ENCODE measurements around the gene IL1RL2. TPM values are rescaled to one million over a fixed set of nuclear protein-coding genes. Genes with fewer than 3 reads are reported as not detected.

IL1RL2 gene
- total RNA-seq, 1 donor from 2014 or later: 5.2 TPM

DNA sequence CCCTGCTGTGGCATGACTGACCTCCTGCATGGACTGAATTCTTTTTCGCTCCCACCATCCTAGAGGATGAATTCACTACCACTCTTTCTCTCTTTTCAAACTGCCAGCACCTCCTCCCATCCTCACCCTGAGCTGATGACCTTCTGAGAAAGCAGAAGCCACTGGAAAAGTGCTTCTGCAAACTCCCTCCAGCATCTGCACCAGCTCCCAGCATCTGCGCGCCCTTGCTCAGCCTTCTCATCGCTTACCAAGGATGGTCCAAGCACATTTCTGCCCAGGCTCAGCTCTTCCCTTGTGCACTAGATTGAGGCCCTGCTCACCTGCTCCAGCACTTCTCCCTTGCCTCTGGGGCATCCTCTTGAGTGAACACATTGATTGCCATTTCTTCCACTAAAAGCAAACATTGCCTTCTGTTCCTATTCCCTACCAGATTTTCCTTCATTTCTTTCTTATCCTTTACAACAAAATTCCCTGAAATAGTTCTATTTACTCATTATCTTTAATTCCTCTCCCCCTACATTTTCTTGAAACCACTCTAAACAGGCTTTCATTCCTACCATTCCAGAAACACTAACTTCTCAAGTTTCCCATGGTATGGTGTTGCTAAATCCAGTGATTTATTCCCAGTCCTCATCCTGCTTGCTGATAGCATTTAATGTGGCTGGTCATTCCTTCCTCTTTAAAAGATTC lies 81.8 kb downstream of the IL1RL2 start:
- DNase-seq (ENCODE audit: extremely low spot score in 2 of 2): no peak
- Histone ChIP-seq H3K4me3 (no peak overlapping the region), H3K4me1 (peaks cover 12% of the 10 kb centered on the region), H3K27me3 (no peaks in the 10 kb centered on the region), H3K27ac (peak overlapping the region; percentile 20), H3K9me3 (no peaks in the 10 kb centered on the region), H3K36me3 (no peaks in the 10 kb centered on the region)
- intact Hi-C loops (cut with DNase I): no loop called here
- TF ChIP-seq, protein P1, sequence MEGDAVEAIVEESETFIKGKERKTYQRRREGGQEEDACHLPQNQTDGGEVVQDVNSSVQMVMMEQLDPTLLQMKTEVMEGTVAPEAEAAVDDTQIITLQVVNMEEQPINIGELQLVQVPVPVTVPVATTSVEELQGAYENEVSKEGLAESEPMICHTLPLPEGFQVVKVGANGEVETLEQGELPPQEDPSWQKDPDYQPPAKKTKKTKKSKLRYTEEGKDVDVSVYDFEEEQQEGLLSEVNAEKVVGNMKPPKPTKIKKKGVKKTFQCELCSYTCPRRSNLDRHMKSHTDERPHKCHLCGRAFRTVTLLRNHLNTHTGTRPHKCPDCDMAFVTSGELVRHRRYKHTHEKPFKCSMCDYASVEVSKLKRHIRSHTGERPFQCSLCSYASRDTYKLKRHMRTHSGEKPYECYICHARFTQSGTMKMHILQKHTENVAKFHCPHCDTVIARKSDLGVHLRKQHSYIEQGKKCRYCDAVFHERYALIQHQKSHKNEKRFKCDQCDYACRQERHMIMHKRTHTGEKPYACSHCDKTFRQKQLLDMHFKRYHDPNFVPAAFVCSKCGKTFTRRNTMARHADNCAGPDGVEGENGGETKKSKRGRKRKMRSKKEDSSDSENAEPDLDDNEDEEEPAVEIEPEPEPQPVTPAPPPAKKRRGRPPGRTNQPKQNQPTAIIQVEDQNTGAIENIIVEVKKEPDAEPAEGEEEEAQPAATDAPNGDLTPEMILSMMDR (IDR thresholded peaks at IDR 0.05): no peak
- TF ChIP-seq POLR2AphosphoS5 (IDR thresholded peaks at IDR 0.05; ENCODE audit: insufficient read depth in 1 of 2, low read depth in 1 of 2): no peak
- no peak for TF ChIP-seq POLR2A (IDR thresholded peaks at IDR 0.05)

DNA sequence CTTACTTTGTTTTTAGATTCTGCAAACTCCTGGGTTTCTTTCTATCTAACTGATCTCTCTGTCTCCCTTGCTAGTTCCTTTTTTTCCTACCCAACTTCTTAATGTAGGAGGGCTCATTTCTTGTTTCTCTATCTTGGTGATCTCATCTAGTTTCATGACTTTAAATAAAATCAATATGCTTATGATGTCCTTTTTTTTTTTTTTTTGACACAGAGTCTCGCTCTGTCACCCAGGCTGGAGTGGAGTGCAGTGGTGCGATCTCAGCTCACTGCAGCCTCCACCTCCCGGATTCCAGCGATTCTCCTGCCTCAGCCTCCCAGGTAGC lies 82.3 kb downstream of the IL1RL2 start:
- Histone ChIP-seq H3K36me3 (no peaks in the 10 kb centered on the region), H3K9me3 (no peaks in the 10 kb centered on the region), H3K4me1 (peaks cover 12% of the 10 kb centered on the region), H3K4me3 (no peak overlapping the region), H3K27me3 (no peaks in the 10 kb centered on the region), H3K27ac (peak overlapping the region; percentile 24)
- intact Hi-C loops (cut with DNase I): no loop called here
- TF ChIP-seq, protein P1 (IDR thresholded peaks at IDR 0.05): no peak
- TF ChIP-seq POLR2AphosphoS5 (IDR thresholded peaks at IDR 0.05; ENCODE audit: insufficient read depth in 1 of 2, low read depth in 1 of 2) (no peak), POLR2A (IDR thresholded peaks at IDR 0.05) (no peak)
- DNase-seq (ENCODE audit: extremely low spot score in 2 of 2): no peak

DNA sequence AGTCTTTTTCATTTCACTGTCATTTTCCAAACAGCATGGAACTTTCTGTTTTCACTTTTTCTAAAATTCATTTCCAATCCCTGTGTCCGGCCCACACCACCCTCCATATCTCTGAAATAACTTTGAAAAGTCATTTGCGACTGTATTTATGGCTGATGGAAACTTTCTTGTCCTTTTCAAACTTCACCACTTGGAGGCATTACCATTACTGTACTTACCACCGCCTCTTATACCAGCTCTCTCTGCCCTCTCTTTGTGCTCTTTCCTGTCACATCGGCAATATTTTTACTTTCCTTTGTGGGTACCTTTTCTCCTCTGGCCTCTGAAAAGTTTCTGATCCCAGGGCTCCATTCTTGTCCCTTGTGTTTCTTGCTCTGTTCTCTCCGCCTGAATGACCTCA lies 85.0 kb downstream of the IL1RL2 start:
- DNase-seq (ENCODE audit: extremely low spot score in 2 of 2): no peak
- no peaks in the 10 kb centered on the region for H3K36me3 ChIP-seq
- peaks cover 12% of the 10 kb centered on the region for H3K4me1 ChIP-seq
- H3K27ac ChIP-seq: no peak overlapping the region
- intact Hi-C loops (cut with DNase I): no loop called here
- TF ChIP-seq POLR2A (IDR thresholded peaks at IDR 0.05) (no peak), POLR2AphosphoS5 (IDR thresholded peaks at IDR 0.05; ENCODE audit: insufficient read depth in 1 of 2, low read depth in 1 of 2) (no peak)
- TF ChIP-seq, protein P1 (IDR thresholded peaks at IDR 0.05): no peak
- no peaks in the 10 kb centered on the region for H3K9me3 ChIP-seq
- H3K27me3 ChIP-seq: no peaks in the 10 kb centered on the region
- H3K4me3 ChIP-seq: no peak overlapping the region

DNA sequence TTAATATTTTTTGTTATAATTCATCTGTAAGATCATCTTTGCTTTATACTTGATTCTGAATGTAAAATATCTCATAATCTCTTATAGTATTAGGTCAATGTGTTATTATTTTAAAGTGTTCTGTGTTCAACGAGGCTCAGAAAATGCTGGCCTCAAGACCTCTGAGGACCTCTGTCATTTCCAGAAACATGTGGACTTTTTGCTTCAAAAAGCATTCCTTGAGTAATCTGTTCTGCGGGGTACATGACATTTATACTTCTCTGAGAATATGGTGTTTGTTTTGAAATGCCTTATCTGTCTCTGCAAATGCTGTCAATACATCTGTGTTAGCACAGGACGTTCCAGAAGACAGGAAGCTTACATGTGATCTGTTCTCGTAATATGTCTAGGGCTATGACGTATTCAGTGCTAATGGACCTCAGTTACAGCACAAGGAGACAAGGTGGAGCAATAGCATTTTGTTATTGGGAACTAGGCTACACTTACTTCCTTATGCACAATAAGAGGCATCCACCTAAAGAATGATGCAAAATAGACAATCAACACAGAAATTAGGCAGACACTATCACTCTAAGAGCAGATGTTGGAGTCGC lies 86.9 kb downstream of the IL1RL2 start:
- Histone ChIP-seq H3K9me3 (no peaks in the 10 kb centered on the region), H3K36me3 (no peaks in the 10 kb centered on the region), H3K4me3 (no peak overlapping the region), H3K4me1 (peaks cover under 1% of the 10 kb centered on the region), H3K27ac (no peak overlapping the region), H3K27me3 (no peaks in the 10 kb centered on the region)
- TF ChIP-seq POLR2A (IDR thresholded peaks at IDR 0.05) (no peak), POLR2AphosphoS5 (IDR thresholded peaks at IDR 0.05; ENCODE audit: insufficient read depth in 1 of 2, low read depth in 1 of 2) (no peak)
- TF ChIP-seq, protein P1 (IDR thresholded peaks at IDR 0.05): no peak
- no peak for DNase-seq (ENCODE audit: extremely low spot score in 2 of 2)
- intact Hi-C loops (cut with DNase I): no loop called here

DNA sequence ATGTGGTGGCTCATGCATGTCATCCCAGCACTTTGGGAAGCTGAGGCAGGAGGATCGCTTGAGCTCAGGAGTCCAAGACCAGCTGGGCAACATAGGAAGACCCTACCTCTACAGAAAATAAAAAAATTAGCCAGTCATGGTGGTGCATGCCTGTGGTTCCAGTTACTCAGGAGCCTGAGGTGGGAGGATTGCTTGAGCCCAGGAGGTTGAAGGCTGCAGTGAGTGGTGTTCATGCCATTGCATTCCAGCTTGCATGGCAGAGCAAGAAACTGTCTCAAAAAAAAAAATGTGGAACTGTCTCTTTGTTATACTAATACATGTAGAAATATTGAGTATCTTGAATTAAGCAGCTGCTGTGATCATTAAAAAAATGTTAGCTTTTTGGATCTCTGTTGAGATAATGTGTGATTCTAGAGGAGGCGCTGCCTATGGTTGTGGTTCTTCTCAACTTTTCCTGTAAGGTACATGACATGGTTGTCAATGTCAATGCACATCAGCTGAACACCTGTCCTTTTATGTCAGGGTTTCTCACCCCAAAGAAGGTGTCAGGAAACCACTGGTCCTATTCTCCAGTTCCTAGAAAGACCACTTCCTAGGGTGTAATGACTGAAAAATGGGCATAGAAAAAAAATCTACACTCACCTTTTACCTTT lies 89.9 kb downstream of the IL1RL2 start:
- H3K4me3 ChIP-seq: no peak overlapping the region
- intact Hi-C loops (cut with DNase I): no loop called here
- DNase-seq (ENCODE audit: extremely low spot score in 2 of 2): no peak
- no peaks in the 10 kb centered on the region for H3K4me1 ChIP-seq
- TF ChIP-seq POLR2A (IDR thresholded peaks at IDR 0.05) (no peak), POLR2AphosphoS5 (IDR thresholded peaks at IDR 0.05; ENCODE audit: insufficient read depth in 1 of 2, low read depth in 1 of 2) (no peak)
- TF ChIP-seq, protein P1 (IDR thresholded peaks at IDR 0.05): no peak
- H3K9me3 ChIP-seq: no peaks in the 10 kb centered on the region
- H3K27me3 ChIP-seq: no peaks in the 10 kb centered on the region
- H3K27ac ChIP-seq: no peak overlapping the region
- H3K36me3 ChIP-seq: no peaks in the 10 kb centered on the region
